GM18526 (cell line): ENCODE results near the gene ZYX.

ENCODE experiments used
- POLR2A ChIP-seq: IDR thresholded peaks from 3 replicates; pipeline ENCODE4 v1.6.1; 2011; ENCODE audit not compliant: insufficient read length; ENCODE audit errors: extremely low read depth

The ZYX gene

GRCh38 chr7:143439866-143440265 is 58.7 kb downstream of the ZYX start:
- TF ChIP-seq POLR2A: no peak
